Naive B cell (primary cell): ENCODE measurements around the gene BBS5. TPM values are rescaled to one million over a fixed set of nuclear protein-coding genes. Genes with fewer than 3 reads are reported as not detected.

Source experiments
- ATAC-seq, 2 donors: fragments of 150-1000 bp; cut with Tn5 transposase; 2 replicates each; pipeline ENCODE4 v1.10.0; 2021; ENCODE audit warnings: low read depth in 2 of 2, mild to moderate bottlenecking in 2 of 2, moderate library complexity in 2 of 2
- DNase-seq: peaks from one replicate; pipeline ENCODE4 v3.0.0; 2022
- H3K27ac Mint-ChIP-seq, 6 donors: one replicate each; pipeline ENCODE4 v1.8.0; 2020 to 2022; ENCODE audit warnings: mild to moderate bottlenecking in 6 of 6, mixed read lengths in 6 of 6, moderate library complexity in 5 of 6, inconsistent platforms in 2 of 6
- H3K27me3 Mint-ChIP-seq, 3 donors: one replicate each; pipeline ENCODE4 v1.8.0; 2021 to 2022; ENCODE audit warnings: mixed read lengths in 3 of 3, mild to moderate bottlenecking in 1 of 3
- H3K36me3 Mint-ChIP-seq, 2 donors: one replicate each; pipeline ENCODE4 v1.8.0; 2020 to 2022; ENCODE audit warnings: mixed read lengths in 2 of 2, inconsistent platforms in 1 of 2, mild to moderate bottlenecking in 1 of 2
- H3K4me1 Mint-ChIP-seq, 3 donors: one replicate each; pipeline ENCODE4 v1.8.0; 2020 to 2022; ENCODE audit warnings: mixed read lengths in 3 of 3, inconsistent platforms in 1 of 3, mild to moderate bottlenecking in 1 of 3, moderate library complexity in 1 of 3
- H3K4me3 Mint-ChIP-seq, 8 donors: one replicate each; pipeline ENCODE4 v1.8.0; 2020 to 2022; ENCODE audit warnings: mild to moderate bottlenecking in 8 of 8, mixed read lengths in 8 of 8, moderate library complexity in 8 of 8, inconsistent platforms in 2 of 8
- H3K9me3 Mint-ChIP-seq, 7 donors: one replicate each; pipeline ENCODE4 v1.8.0; 2020 to 2022; ENCODE audit warnings: mixed read lengths in 7 of 7, mild to moderate bottlenecking in 5 of 7, inconsistent platforms in 2 of 7, moderate library complexity in 1 of 7
- polyA plus RNA-seq, 6 donors: library from polyadenylated mRNA; unstranded; fragments of 300-500 nt; fragmentation: Illumina TruSeq; gene quantifications; one replicate each; pipeline ENCODE4 v1.2.3, GENCODE V29; 2021; ENCODE audit warnings: low read depth in 6 of 6

BBS5 gene
- polyA plus RNA-seq, 6 donors from 2014 or later = 0.19 to 0.44 (median 0.29) TPM; not detected in 3

DNA sequence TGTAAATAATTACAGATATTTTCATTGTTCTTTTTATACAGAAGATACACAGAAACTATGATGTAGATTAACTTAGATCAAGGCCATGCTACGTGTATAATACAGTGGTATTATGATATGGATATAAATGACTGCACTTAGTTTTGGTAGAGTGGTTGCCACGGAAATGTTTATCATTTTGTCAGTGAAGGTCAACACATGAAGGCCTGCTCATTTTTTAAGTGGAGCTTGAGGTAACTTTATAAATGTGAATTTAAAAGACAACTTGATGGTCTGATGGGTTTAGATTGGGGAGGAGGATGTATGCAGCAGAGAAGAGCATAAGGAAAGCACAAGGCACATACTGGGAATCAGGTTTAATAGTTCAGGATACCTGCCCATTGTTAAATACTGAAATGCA is 14.4 kb upstream of the BBS5 start:
- H3K36me3 Mint-ChIP-seq = no peaks in the 10 kb centered on the region
- no peaks in the 10 kb centered on the region for H3K27me3 Mint-ChIP-seq
- no peaks in the 10 kb centered on the region for H3K4me1 Mint-ChIP-seq
- H3K27ac Mint-ChIP-seq = peak overlapping the region in 1 of 6 donors; percentile 74
- DNase-seq (peak; percentile 2), ATAC-seq (no peak)
- no peak overlapping the region for H3K4me3 Mint-ChIP-seq
- no peaks in the 10 kb centered on the region for H3K9me3 Mint-ChIP-seq

DNA sequence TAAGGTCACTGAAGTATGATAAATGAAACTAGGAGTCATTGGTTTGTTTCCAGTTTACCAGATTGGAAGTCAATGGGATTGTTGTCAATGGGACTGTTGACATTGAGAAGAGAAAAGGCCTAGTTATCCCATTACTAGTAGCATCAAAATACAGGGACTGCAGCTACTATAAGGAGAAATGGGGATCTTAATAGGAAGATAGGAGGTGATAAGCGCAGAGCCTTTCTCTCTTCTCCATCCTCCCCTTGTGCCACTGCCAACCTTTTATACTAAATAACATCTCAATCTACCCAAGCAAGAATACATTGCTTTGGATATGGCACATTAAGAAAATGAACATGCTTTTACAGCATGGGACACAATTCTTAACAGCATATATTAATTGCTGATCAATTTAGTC is 10.5 kb upstream of the BBS5 start:
- Mint-ChIP-seq H3K36me3 (no peaks in the 10 kb centered on the region), H3K4me1 (no peaks in the 10 kb centered on the region), H3K27ac (no peak overlapping the region), H3K9me3 (no peaks in the 10 kb centered on the region), H3K27me3 (no peaks in the 10 kb centered on the region), H3K4me3 (no peak overlapping the region)
- ATAC-seq (no peak), DNase-seq (peak; percentile 2)

DNA sequence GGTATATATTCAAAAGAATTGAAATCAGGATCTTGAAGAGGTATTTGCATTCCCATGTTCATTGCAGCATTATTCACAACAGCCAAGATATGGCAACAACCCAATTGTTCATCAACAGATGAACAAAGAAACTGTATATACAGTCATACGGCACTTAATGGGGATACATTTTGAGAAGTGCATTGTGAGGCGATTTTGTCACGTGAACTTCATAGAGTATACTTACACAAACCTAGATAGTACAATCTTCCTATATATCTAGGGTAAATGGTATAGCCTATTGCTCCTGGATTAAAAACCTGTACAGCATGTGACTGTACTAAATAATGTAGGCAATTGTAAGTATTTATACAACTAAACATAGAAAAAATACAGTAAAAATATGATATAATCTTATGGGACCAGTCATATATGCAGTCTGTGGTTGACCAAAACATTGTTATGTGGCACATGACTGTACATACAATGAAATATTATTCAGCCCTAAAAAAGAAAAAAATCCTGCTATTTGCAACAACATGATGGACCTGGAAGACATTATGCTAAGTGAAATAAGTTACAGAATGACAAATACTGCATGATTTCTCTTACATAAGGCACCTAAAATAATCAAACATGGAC is 9.2 kb upstream of the BBS5 start:
- Mint-ChIP-seq H3K36me3 (no peaks in the 10 kb centered on the region), H3K9me3 (no peaks in the 10 kb centered on the region), H3K27me3 (no peaks in the 10 kb centered on the region), H3K4me1 (no peaks in the 10 kb centered on the region), H3K27ac (peak overlapping the region in 1 of 6 donors; percentile 3), H3K4me3 (no peak overlapping the region)
- ATAC-seq (no peak), DNase-seq (no peak)

DNA sequence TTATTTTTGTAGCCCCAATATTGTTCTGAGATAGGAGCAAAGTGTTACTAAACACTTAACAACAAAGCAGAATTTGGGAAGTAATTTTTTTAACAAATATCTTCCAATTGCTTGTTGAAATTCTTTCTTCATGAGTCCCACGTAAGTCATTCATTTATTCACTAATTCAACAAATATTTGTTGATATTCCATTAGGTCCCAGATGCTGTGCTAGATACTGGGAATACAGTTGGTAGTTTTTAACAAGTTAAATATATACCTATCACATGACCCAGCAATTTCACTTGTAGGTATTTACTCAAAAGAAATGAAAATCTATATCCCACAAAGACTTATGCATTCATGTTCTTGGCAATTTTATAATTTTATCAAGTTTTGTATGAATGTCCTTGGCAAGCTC is 7.0 kb upstream of the BBS5 start:
- H3K4me1 Mint-ChIP-seq = no peaks in the 10 kb centered on the region
- H3K9me3 Mint-ChIP-seq = no peaks in the 10 kb centered on the region
- ATAC-seq (no peak), DNase-seq (no peak)
- no peak overlapping the region for H3K27ac Mint-ChIP-seq
- H3K36me3 Mint-ChIP-seq = no peaks in the 10 kb centered on the region
- no peak overlapping the region for H3K4me3 Mint-ChIP-seq
- H3K27me3 Mint-ChIP-seq = no peaks in the 10 kb centered on the region

DNA sequence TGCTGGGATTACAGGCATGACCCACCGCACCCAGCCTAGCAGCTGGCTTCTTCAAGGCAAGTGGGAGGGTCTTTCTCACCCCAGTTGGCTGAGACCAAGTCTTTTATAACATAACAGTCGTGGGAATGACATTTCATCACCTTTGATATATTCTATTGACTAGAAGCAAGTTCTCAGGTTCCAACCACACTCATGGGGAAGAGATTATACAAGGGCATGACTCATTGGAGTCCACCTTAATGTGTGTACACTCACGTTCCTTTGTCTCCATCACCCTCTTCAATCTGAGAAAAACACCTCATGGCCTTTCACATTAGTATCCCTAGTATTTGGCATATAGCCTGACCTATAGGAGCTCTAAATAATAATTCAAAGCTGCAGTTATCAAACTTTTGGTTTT is 2.8 kb upstream of the BBS5 start:
- Mint-ChIP-seq H3K36me3 (no peaks in the 10 kb centered on the region), H3K27me3 (peaks cover 0 to 6% (median 0%) of the 10 kb centered on the region in 3 donors), H3K4me3 (peak overlapping the region in 1 of 8 donors; percentile 41), H3K9me3 (peaks cover 0 to 2% (median 0%) of the 10 kb centered on the region in 7 donors), H3K4me1 (peaks cover 8 to 17% (median 11%) of the 10 kb centered on the region in 3 donors), H3K27ac (peak overlapping the region in 1 of 6 donors; percentile 5)
- DNase-seq (no peak), ATAC-seq (no peak)

DNA sequence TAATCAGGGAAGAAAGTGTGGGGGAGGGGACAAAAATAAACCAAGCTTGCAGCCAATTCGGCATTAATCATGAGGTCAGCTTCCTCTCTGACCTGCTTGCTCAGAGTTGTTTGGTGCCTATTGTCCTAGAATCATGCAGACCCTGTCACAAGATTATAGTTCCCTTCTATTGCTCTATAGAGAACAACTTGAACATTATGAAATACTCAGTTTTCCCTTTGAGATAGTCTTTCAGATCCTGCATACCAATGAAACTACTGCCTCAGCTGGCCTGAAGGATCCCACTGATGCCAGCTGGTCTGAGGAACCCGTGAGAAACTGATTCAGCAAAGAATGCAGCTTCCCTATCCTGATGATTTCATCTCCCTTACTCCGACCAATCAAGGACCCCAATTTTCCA is 955 bp upstream of the BBS5 start:
- Mint-ChIP-seq H3K9me3 (peaks cover 0 to 2% (median 0%) of the 10 kb centered on the region in 7 donors), H3K27ac (no peak overlapping the region), H3K36me3 (no peaks in the 10 kb centered on the region), H3K27me3 (peaks cover 0 to 6% (median 0%) of the 10 kb centered on the region in 3 donors), H3K4me3 (peak overlapping the region; percentile 48 to 95 (median 90)), H3K4me1 (peaks cover 8 to 17% (median 11%) of the 10 kb centered on the region in 3 donors)
- no peak for DNase-seq
- ATAC-seq = no peak

DNA sequence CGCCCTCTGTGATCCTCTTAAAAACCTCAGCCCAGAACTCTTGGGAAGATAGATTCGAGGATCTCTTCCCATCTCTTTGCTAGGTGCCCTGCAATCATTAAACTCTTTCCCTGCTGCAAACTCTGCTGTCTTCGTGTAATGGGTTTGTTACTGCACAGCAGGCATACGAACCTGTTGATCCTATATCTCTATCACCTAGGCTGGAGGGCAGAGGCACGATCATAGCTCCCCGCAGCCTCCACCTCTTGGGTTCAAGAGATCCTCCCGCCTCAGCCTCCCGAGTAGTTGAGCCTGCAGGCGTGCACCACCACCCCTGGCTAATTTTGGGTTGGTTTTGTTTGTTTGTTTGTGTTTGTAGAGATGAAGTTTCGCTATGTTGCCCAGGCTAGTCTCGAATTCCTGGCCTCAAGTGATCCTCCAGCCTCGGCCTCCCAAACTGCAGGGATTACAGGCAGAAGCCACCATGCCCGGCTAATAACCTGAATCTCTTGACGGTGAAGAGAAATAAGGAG is 493 bp upstream of the BBS5 start:
- DNase-seq (no peak), ATAC-seq (no peak)
- Mint-ChIP-seq H3K36me3 (no peaks in the 10 kb centered on the region), H3K9me3 (peaks cover 0 to 2% (median 0%) of the 10 kb centered on the region in 7 donors), H3K27me3 (peaks cover 0 to 6% (median 0%) of the 10 kb centered on the region in 3 donors), H3K4me3 (peak overlapping the region; percentile 85 to 95 (median 90)), H3K4me1 (peaks cover 8 to 17% (median 11%) of the 10 kb centered on the region in 3 donors), H3K27ac (peak overlapping the region in 1 of 6 donors; percentile 58)

DNA sequence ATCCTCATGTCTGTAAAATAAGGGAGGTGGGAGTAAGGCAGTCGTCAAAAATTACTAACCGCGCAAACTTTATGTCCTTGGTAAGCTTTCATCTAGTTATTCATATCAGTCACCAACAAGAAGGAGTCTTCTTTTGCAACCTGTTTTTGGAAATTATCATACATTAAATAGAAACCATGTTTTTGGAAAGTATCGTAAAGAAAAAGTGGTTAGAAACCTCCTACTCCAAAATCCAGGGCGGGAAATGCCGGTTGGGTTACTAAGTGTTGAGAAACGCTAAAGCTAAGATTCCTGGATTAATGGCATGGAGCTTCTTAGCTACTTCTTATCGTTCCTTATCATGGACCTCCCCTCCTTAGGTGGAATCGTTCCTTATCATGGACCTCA is 778 bp downstream of the BBS5 start:
- ATAC-seq (peak in 1 of 2 donors; percentile 3), DNase-seq (no peak)
- Mint-ChIP-seq H3K4me3 (peak overlapping the region; percentile 85 to 95 (median 90)), H3K36me3 (no peaks in the 10 kb centered on the region), H3K4me1 (peaks cover 8 to 17% (median 11%) of the 10 kb centered on the region in 3 donors), H3K27me3 (peaks cover 0 to 6% (median 0%) of the 10 kb centered on the region in 3 donors), H3K27ac (peak overlapping the region in 2 of 6 donors; percentile 30 to 58), H3K9me3 (peaks cover 0 to 2% (median 0%) of the 10 kb centered on the region in 7 donors)

DNA sequence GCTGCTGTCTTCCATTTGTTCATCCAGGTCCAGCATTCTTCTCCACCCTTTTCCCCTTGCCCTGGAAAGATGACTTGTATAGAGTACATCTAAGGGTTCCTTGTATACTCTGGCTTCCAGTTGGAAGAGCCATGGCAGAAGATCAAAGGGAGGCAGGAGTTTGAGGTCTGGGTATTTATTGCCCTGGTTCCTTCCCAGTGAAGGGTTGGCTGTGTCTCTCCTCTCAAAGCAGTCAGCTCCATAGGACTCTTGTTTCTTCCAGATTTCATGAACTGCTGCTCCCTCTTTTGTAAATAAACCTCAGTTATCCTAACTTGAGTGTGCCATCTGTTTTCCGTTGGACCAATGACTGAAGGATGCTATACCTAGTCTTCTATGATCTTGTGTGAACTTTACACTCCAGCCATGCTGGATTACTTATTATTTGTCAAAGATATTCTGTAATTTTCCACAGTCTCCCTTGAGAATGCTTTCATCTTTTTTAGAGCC is 6.4 kb downstream of the BBS5 start:
- Mint-ChIP-seq H3K27me3 (no peaks in the 10 kb centered on the region), H3K27ac (no peak overlapping the region)

DNA sequence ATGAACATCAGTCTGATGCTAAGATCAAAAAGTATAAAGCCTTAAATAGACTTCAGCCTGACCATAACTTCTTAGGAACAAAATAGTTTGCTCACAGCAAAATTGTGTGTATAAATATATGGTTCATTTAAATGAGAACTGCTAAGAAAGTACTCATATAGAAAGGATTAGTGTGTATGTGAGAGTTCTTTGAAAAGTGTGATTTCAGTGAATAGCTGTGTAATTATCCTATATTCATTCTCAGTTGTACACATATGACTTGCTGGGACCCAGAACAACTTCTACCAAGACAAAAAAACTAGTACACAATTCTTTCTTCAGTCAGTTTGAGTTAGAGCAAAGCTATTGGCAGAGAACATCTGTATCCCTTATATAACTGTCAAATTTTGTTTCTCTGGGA is 7.2 kb downstream of the BBS5 start:
- Mint-ChIP-seq H3K36me3 (no peaks in the 10 kb centered on the region), H3K9me3 (peaks cover 0 to 2% (median 0%) of the 10 kb centered on the region in 7 donors), H3K27me3 (no peaks in the 10 kb centered on the region), H3K4me1 (no peaks in the 10 kb centered on the region), H3K27ac (no peak overlapping the region), H3K4me3 (no peak overlapping the region)
- no peak for DNase-seq
- no peak for ATAC-seq

More for the DNA sequence above, 6.4 kb downstream of the BBS5 start:
- Mint-ChIP-seq H3K4me3 (no peak overlapping the region), H3K36me3 (no peaks in the 10 kb centered on the region), H3K4me1 (no peaks in the 10 kb centered on the region), H3K9me3 (peaks cover 0 to 1% (median 0%) of the 10 kb centered on the region in 7 donors)
- DNase-seq (no peak), ATAC-seq (no peak)

DNA sequence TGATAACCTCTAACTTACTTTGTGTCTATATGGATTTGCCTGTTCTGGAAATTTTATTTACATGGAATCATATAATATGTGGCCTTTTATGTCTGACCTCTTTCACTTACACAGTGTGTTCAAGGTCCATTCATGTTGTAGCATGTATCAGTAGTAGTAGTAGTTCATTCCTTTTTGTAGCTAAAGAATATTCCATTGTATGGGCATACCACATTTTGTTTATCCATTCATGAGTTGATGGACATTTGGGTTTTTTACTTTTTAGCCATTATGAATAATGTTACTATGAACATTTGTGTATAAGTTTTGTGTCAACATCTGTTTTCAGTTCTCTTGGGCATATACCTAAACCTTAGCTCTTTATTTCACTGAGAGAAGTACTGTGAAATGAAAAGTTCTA is 11.5 kb downstream of the BBS5 start:
- H3K4me1 Mint-ChIP-seq = no peaks in the 10 kb centered on the region
- no peak for DNase-seq
- ATAC-seq = no peak
- H3K9me3 Mint-ChIP-seq = peaks cover 0 to 2% (median 0%) of the 10 kb centered on the region in 7 donors
- H3K27me3 Mint-ChIP-seq = no peaks in the 10 kb centered on the region
- no peaks in the 10 kb centered on the region for H3K36me3 Mint-ChIP-seq
- H3K27ac Mint-ChIP-seq = no peak overlapping the region
- no peak overlapping the region for H3K4me3 Mint-ChIP-seq

DNA sequence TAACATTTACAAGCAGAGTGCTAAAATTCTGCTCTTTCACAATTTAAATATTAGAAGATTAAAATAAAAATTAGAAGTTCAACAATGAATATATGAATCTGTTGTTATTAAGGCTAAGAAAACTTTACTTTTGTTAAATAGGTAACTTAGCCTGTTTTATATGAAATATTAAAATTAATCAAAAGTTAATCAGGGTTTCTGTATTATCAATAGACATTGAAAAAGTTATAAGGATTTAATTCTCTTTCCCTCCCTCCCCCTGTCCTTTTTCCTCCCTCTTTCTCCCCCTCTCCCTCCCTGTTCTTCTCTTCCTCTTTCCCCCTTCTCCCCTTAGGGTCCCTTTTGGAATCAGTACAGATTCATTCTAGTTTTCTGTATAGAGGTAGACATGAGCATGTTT is 12.1 kb downstream of the BBS5 start:
- DNase-seq (no peak), ATAC-seq (no peak)
- Mint-ChIP-seq H3K9me3 (peaks cover 0 to 2% (median 0%) of the 10 kb centered on the region in 7 donors), H3K4me3 (no peak overlapping the region), H3K27me3 (no peaks in the 10 kb centered on the region), H3K4me1 (no peaks in the 10 kb centered on the region), H3K36me3 (no peaks in the 10 kb centered on the region), H3K27ac (no peak overlapping the region)

DNA sequence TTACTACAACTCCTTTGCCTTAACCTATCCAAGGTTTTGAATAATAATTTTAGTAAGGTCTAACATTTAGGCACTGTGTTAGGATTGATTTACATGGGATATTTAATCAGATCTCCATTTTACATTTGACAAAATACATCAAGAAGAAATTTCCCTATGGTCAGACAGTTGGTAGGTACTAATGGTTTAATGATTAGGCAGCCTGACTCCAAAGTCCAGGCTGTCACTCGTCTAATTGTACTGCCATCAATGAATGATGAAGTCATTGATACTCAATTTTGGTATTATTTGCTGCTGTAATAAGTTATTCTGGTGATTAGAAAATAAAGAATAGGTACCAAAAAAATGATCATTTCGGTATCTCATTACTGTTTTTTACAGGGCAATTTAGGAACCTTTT is 14.1 kb downstream of the BBS5 start:
- H3K27me3 Mint-ChIP-seq = no peaks in the 10 kb centered on the region
- no peak for ATAC-seq
- no peaks in the 10 kb centered on the region for H3K4me1 Mint-ChIP-seq
- H3K27ac Mint-ChIP-seq = no peak overlapping the region
- no peak for DNase-seq
- H3K9me3 Mint-ChIP-seq = peaks cover 0 to 2% (median 0%) of the 10 kb centered on the region in 7 donors
- H3K4me3 Mint-ChIP-seq = no peak overlapping the region
- H3K36me3 Mint-ChIP-seq = no peaks in the 10 kb centered on the region

DNA sequence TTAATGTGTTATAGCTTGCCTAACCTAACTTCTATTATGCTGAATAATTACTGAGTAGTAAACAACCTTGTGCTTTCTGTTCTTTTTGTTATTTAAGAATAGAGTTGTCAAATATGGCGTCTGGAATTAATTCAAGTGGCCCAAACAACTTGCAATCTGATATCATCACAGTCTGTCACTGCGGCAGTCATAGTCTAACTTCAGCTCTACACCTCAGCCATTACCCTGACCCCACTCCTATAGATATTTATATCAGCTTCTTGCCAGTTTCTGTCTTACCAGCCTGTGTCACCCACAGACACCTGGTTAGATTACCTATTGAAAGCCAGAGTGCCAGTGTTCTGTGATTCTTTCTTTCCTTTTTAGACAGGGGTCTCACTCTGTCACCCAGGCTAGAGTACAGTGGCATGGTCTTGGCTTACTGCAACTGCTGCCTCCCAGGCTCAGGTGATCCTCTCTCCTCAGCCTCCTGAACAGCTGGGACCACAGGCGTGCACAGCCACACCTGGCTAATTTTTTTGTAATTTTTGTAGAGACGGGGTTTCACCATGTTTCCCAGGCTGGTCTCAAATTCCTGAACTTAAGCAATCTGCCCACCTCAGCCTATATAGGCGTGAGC is 16.1 kb downstream of the BBS5 start:
- no peak overlapping the region for H3K4me3 Mint-ChIP-seq
- H3K9me3 Mint-ChIP-seq = peaks cover 0 to 2% (median 0%) of the 10 kb centered on the region in 7 donors
- H3K4me1 Mint-ChIP-seq = no peaks in the 10 kb centered on the region
- H3K27ac Mint-ChIP-seq = no peak overlapping the region
- H3K36me3 Mint-ChIP-seq = no peaks in the 10 kb centered on the region
- ATAC-seq (no peak), DNase-seq (no peak)
- no peaks in the 10 kb centered on the region for H3K27me3 Mint-ChIP-seq
